Fibroblast of lung (primary cell): ENCODE measurements around the gene PPM1H. TPM values are rescaled to one million over a fixed set of nuclear protein-coding genes. Genes with fewer than 3 reads are reported as not detected.

ENCODE experiments used
- DNase-seq, 2 donors: peaks; one replicate each; pipeline versions ENCODE4 v3.0.0 to v3.0.0-alpha.2; 2010; ENCODE audit warnings: low read depth in 2 of 2
- H2AFZ ChIP-seq: 2 replicates; pipeline ENCODE4 v1.5.1; 2012; ENCODE audit warnings: low read length, control low read depth, inconsistent platforms
- H3K27ac ChIP-seq: 2 replicates; pipeline ENCODE4 v1.5.1; 2011; ENCODE audit warnings: low read length, control low read depth; ENCODE audit not compliant: insufficient read depth
- H3K27me3 ChIP-seq: 2 replicates; pipeline ENCODE4 v1.5.1; 2011; ENCODE audit warnings: mild to moderate bottlenecking, low read length; ENCODE audit not compliant: control insufficient read depth, insufficient read depth
- H3K36me3 ChIP-seq: 2 replicates; pipeline ENCODE4 v1.5.1; 2011; ENCODE audit warnings: low read length; ENCODE audit not compliant: control insufficient read depth, insufficient read depth
- H3K4me1 ChIP-seq: 2 replicates; pipeline ENCODE4 v1.5.1; 2011; ENCODE audit warnings: low read length; ENCODE audit not compliant: control insufficient read depth, insufficient read depth; ENCODE audit errors: extremely low read depth
- H3K4me2 ChIP-seq: 2 replicates; pipeline ENCODE4 v1.5.1; 2011; ENCODE audit warnings: low read length, control low read depth; ENCODE audit not compliant: insufficient read depth; ENCODE audit errors: extremely low read depth
- H3K4me3 ChIP-seq, 4 experiments: fragments of 200-600 bp in 1 of 4; sonication (generic) in 1 of 4; replicated peaks in 1 of 4; 2 replicates each; pipeline ENCODE4 v1.5.1; 2011 to 2016; ENCODE audit warnings: low read length in 4 of 4, low read depth in 3 of 4, mild to moderate bottlenecking in 3 of 4, control low read depth in 2 of 4, inconsistent platforms in 1 of 4, mixed read lengths in 1 of 4; ENCODE audit not compliant: insufficient read depth in 1 of 4; ENCODE audit errors: control extremely low read depth in 1 of 4
- H3K79me2 ChIP-seq: 2 replicates; pipeline ENCODE4 v1.5.1; 2012; ENCODE audit warnings: mild to moderate bottlenecking, low read length, inconsistent platforms; ENCODE audit not compliant: control insufficient read depth, insufficient read depth
- H3K9ac ChIP-seq: 2 replicates; pipeline ENCODE4 v1.5.1; 2011; ENCODE audit warnings: mild to moderate bottlenecking, low read length, control low read depth; ENCODE audit not compliant: insufficient read depth
- H3K9me3 ChIP-seq: 2 replicates; pipeline ENCODE4 v1.5.1; 2012; ENCODE audit warnings: low read depth, low read length; ENCODE audit not compliant: control insufficient read depth, insufficient read depth
- H4K20me1 ChIP-seq: 2 replicates; pipeline ENCODE4 v1.5.1; 2011; ENCODE audit warnings: low read length; ENCODE audit not compliant: control insufficient read depth, insufficient read depth; ENCODE audit errors: extremely low read depth
- CTCF ChIP-seq, 2 donors: IDR thresholded peaks in 1 of 2; conservative IDR thresholded peaks in 1 of 2; 1 replicate in 1 of 2; 2 replicates in 1 of 2; pipeline ENCODE4 v1.5.1; 2011 to 2012; ENCODE audit warnings: low read length in 2 of 2, control low read depth in 1 of 2, inconsistent platforms in 1 of 2, low read depth in 1 of 2, mild to moderate bottlenecking in 1 of 2
- EZH2 ChIP-seq: IDR thresholded peaks from 2 replicates; pipeline ENCODE4 v1.5.1; 2012; ENCODE audit warnings: low read length, control low read depth, mild to moderate bottlenecking; ENCODE audit errors: missing control alignments
- polyA plus RNA-seq, 2 donors: library from polyadenylated mRNA; depleted of rRNA in 1 of 2; stranded (reverse) in 1 of 2; unstranded in 1 of 2; fragments of >200 nt; gene quantifications; 2 replicates each; pipeline ENCODE4 v1.2.1, GENCODE V29; 2011 to 2012; ENCODE audit warnings: missing spikeins in 1 of 2
- total RNA-seq: library from RNA; depleted of rRNA; stranded (reverse); fragments of >200 nt; gene quantifications from 2 replicates; pipeline ENCODE4 v1.2.1, GENCODE V29; 2014

PPM1H gene
- total and polyA plus RNA-seq, 2 donors (not counting 1 experiment from before 2014, with no cell fraction given) = 0.57 to 3.1 TPM

- Histone ChIP-seq H3K27ac (no peak overlapping the region), H4K20me1 (no peaks in the 10 kb centered on the region), H3K4me1 (peaks cover 4% of the 10 kb centered on the region), H3K9me3 (no peaks in the 10 kb centered on the region), H3K27me3 (no peaks in the 10 kb centered on the region), H3K79me2 (no peaks in the 10 kb centered on the region), H3K4me2 (no peak overlapping the region), H3K9ac (no peak overlapping the region), H3K4me3 (no peak overlapping the region), H2AFZ (no peak overlapping the region), H3K36me3 (no peaks in the 10 kb centered on the region)
- TF ChIP-seq CTCF (conservative IDR thresholded peaks at IDR 0.05 in 1 of 2, IDR thresholded peaks at IDR 0.05 in 1 of 2; ENCODE audit: low read depth in 1 of 2, low read length in 2 of 2) = no peak
- TF ChIP-seq EZH2 = no peak
- DNase-seq = no peak
These were observed 277.7 kb downstream of the PPM1H start for GRCh38 chr12:62657363-62657632.

- DNase-seq = no peak
- H3K27ac ChIP-seq = no peak overlapping the region
- no peak for TF ChIP-seq EZH2
- no peak for TF ChIP-seq CTCF (conservative IDR thresholded peaks at IDR 0.05 in 1 of 2, IDR thresholded peaks at IDR 0.05 in 1 of 2; ENCODE audit: low read depth in 1 of 2, low read length in 2 of 2)
These were observed 278.2 kb downstream of the PPM1H start for GRCh38 chr12:62656591-62657362.

GRCh38 chr12:62655666-62656151, 279.2 kb downstream of the PPM1H start:
- H3K4me3 ChIP-seq = no peak overlapping the region
- no peak overlapping the region for H3K4me2 ChIP-seq
- DNase-seq = no peak
- H3K4me1 ChIP-seq = peaks cover under 1% of the 10 kb centered on the region
- H3K79me2 ChIP-seq = no peaks in the 10 kb centered on the region
- no peaks in the 10 kb centered on the region for H4K20me1 ChIP-seq
- no peaks in the 10 kb centered on the region for H3K36me3 ChIP-seq
- no peak overlapping the region for H3K9ac ChIP-seq
- no peaks in the 10 kb centered on the region for H3K27me3 ChIP-seq
- H3K27ac ChIP-seq = no peak overlapping the region
- no peaks in the 10 kb centered on the region for H3K9me3 ChIP-seq
- TF ChIP-seq EZH2 (no peak), CTCF (conservative IDR thresholded peaks at IDR 0.05 in 1 of 2, IDR thresholded peaks at IDR 0.05 in 1 of 2; ENCODE audit: low read depth in 1 of 2, low read length in 2 of 2) (no peak)
- no peak overlapping the region for H2AFZ ChIP-seq

More at GRCh38 chr12:62656591-62657362, 278.2 kb downstream of the PPM1H start:
- no peaks in the 10 kb centered on the region for H3K9me3 ChIP-seq
- H2AFZ ChIP-seq = no peak overlapping the region
- no peaks in the 10 kb centered on the region for H3K27me3 ChIP-seq
- H3K4me1 ChIP-seq = peaks cover 4% of the 10 kb centered on the region
- no peak overlapping the region for H3K4me3 ChIP-seq
- no peaks in the 10 kb centered on the region for H4K20me1 ChIP-seq
- H3K9ac ChIP-seq = no peak overlapping the region
- no peak overlapping the region for H3K4me2 ChIP-seq
- no peaks in the 10 kb centered on the region for H3K36me3 ChIP-seq
- no peaks in the 10 kb centered on the region for H3K79me2 ChIP-seq
